HepG2 (cell line): ENCODE measurements around the gene SEZ6L. TPM values are rescaled to one million over a fixed set of nuclear protein-coding genes. Genes with fewer than 3 reads are reported as not detected.

Experiments used
- ARID3A ChIP-seq: IDR thresholded peaks from 2 replicates; pipeline ENCODE4 v1.6.1; 2012; ENCODE audit warnings: low read depth, low read length, improper control_type of control experiment
- ARNTL ChIP-seq: sonication (generic); formaldehyde crosslinking; IDR thresholded peaks from 2 replicates; pipeline ENCODE4 v1.4.0; 2020; ENCODE audit warnings: mild to moderate bottlenecking, missing genetic modification reagents
- ATF4 ChIP-seq, 2 experiments: fragments of 450-650 bp in 1 of 2; sonication (generic) in 1 of 2; formaldehyde crosslinking; IDR thresholded peaks; 2 replicates each; pipeline versions ENCODE4 v1.5.0 to v1.8.0; 2020 to 2022; ENCODE audit warnings: mild to moderate bottlenecking in 1 of 2, missing genetic modification reagents in 1 of 2
- HMGXB4 ChIP-seq, 2 experiments: sonication (generic) in 1 of 2; formaldehyde crosslinking in 1 of 2; IDR thresholded peaks; 2 replicates each; pipeline versions ENCODE4 v1.4.0 to v1.6.1; 2018 to 2020; ENCODE audit warnings: missing genetic modification reagents in 2 of 2, borderline replicate concordance in 1 of 2, low read depth in 1 of 2, mild to moderate bottlenecking in 1 of 2, missing biosample characterization in 1 of 2
- SMAD9 ChIP-seq: sonication (generic); formaldehyde crosslinking; IDR thresholded peaks from 2 replicates; pipeline ENCODE4 v1.5.1; 2020; ENCODE audit warnings: mild to moderate bottlenecking, missing genetic modification reagents
- SMC3 ChIP-seq: IDR thresholded peaks from 2 replicates; pipeline ENCODE4 v1.6.1; 2011; ENCODE audit warnings: low read length, improper control_type of control experiment
- STAG1 ChIP-seq: sonication (generic); formaldehyde crosslinking; IDR thresholded peaks from 2 replicates; pipeline ENCODE4 v1.4.0; 2020; ENCODE audit warnings: missing genetic modification reagents
- TOE1 ChIP-seq: sonication (generic); formaldehyde crosslinking; IDR thresholded peaks from 2 replicates; pipeline ENCODE4 v1.4.0; 2020; ENCODE audit warnings: mild to moderate bottlenecking, missing genetic modification reagents
- ZNF720 ChIP-seq: sonication (generic); formaldehyde crosslinking; IDR thresholded peaks from 2 replicates; pipeline ENCODE4 v1.4.0; 2020; ENCODE audit warnings: missing genetic modification reagents
- polyA plus RNA-seq, 8 experiments: library from polyadenylated mRNA; depleted of rRNA in 3 of 8; stranded (reverse) in 7 of 8; unstranded in 1 of 8; fragments of >200 nt; fragmentation: Illumina TruSeq in 4 of 8; extraction: Trizol in 4 of 8; gene quantifications; 2 replicates each; pipeline versions ENCODE4 v1.2.1 to v1.2.3, GENCODE V29; 2011 to 2016; ENCODE audit warnings: low read depth in 4 of 8, missing spikeins in 1 of 8, mixed read lengths in 1 of 8; ENCODE audit not compliant: insufficient read depth in 1 of 8
- total RNA-seq, 5 experiments: library from RNA; depleted of rRNA; stranded (reverse); fragments of >200 nt; fragmentation: Illumina TruSeq; extraction: Trizol; gene quantifications; 2 replicates each; pipeline ENCODE4 v1.2.3, GENCODE V29; 2016; ENCODE audit warnings: low read depth in 1 of 5

The SEZ6L gene
- total and polyA plus RNA-seq, 2 of the 13 experiments (the other 11 are each of a cell fraction or from before 2014, with no cell fraction given) = not detected

- TF ChIP-seq ARNTL (no peak), ATF4 (CRISPR knock-in tag; IDR thresholded peaks at IDR 0.05) (no peak), TOE1 (CRISPR knock-in tag) (no peak), ARID3A (no peak), SMAD9 (no peak), STAG1 (peak; percentile 69), HMGXB4 (CRISPR knock-in tag; IDR thresholded peaks at IDR 0.05; ENCODE audit: borderline replicate concordance in 1 of 2, low read depth in 1 of 2) (0 out of 4 replicates have a peak, but pooled peaks of 1 of the 2 experiments have one; percentile 19), SMC3 (peak; percentile 40), ZNF720 (CRISPR knock-in tag) (no peak)
Measured at GRCh38 chr22:26172389-26172990, 3.2 kb downstream of the SEZ6L start (continued).
